Subcutaneous adipose tissue (tissue), 4 donors: ENCODE data around the gene MBD3. TPM values are rescaled to one million over a fixed set of nuclear protein-coding genes. Genes with fewer than 3 reads are reported as not detected.

Source experiments
- total RNA-seq, 4 donors: library from RNA; depleted of rRNA; stranded (reverse); fragments of >200 nt; gene quantifications; one replicate each; pipeline ENCODE4 v1.1.0, GENCODE V29; 2016
- TF ChIP-seq, protein P1 (sequence below): fragments of 450-650 bp; IDR thresholded peaks from one replicate; pipeline ENCODE4 v1.5.1; 2016; ENCODE audit warnings: low read depth, mild to moderate bottlenecking, control low read depth, antibody characterized with exemption, moderate library complexity

Gene MBD3
- total RNA-seq, 4 donors from 2014 or later: 31.0 to 83.6 (median 35.5) TPM

DNA sequence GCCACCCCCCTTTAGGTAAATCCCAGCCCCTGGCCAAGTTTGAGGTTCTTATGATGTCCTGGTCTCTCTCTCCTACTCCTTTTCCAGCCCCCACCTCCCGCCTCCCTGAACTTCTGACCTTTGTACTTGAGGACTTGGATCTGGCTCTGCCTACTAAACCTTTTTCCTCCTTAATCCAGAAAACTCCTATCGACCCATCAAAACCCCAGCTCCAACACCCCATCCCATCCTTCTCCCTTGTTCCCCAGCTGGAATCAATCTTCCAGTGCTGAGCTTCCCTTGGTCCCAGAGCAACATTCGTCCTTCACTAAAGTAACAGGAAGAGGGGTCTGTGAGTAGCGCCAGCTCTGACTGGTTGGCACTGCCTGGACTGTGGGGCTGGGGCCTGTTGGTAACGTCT, 29.9 kb upstream of the MBD3 start:
- TF ChIP-seq, protein P1, sequence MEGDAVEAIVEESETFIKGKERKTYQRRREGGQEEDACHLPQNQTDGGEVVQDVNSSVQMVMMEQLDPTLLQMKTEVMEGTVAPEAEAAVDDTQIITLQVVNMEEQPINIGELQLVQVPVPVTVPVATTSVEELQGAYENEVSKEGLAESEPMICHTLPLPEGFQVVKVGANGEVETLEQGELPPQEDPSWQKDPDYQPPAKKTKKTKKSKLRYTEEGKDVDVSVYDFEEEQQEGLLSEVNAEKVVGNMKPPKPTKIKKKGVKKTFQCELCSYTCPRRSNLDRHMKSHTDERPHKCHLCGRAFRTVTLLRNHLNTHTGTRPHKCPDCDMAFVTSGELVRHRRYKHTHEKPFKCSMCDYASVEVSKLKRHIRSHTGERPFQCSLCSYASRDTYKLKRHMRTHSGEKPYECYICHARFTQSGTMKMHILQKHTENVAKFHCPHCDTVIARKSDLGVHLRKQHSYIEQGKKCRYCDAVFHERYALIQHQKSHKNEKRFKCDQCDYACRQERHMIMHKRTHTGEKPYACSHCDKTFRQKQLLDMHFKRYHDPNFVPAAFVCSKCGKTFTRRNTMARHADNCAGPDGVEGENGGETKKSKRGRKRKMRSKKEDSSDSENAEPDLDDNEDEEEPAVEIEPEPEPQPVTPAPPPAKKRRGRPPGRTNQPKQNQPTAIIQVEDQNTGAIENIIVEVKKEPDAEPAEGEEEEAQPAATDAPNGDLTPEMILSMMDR: no peak

DNA sequence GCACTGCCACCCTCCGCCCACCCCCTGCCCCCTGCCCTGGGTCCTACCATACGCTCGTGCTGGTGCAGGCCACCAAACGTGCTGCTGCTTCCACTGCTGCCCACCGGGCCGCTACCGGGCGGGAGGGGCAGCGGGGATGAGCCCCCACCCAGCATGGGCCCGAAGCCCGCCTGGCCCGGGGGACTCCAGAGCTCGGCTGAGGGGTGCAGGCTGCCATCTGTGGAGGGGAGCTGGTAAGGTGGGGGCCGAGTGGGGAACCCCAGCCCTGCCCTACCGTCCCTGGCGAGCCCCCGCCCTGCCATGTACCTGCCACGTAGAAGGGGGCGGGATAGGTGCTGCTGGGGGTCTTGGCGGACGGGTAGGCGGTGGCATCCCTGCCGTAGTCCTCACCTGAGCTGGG, 29.3 kb upstream of the MBD3 start:
- TF ChIP-seq, protein P1: no peak

DNA sequence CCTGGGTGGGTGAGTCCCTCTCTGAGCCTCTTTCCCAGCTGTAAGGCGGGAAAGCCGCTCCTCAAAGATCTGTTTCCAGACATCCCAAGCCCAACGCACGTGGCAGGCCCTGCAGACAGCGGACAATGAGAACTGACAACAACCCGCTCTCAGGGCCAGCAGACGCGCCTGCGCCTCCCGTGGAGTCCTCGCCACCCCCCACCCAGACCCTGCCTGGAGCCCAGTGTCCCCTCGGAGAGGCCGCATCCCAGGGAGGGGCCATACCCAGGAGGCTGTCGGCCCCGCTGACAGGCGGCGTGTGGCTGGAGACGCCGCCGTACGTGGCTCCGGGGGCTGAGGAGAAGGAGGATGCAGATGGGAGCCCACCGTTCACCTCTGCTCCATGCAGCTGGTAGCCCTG, 28.9 kb upstream of the MBD3 start:
- TF ChIP-seq, protein P1: no peak

DNA sequence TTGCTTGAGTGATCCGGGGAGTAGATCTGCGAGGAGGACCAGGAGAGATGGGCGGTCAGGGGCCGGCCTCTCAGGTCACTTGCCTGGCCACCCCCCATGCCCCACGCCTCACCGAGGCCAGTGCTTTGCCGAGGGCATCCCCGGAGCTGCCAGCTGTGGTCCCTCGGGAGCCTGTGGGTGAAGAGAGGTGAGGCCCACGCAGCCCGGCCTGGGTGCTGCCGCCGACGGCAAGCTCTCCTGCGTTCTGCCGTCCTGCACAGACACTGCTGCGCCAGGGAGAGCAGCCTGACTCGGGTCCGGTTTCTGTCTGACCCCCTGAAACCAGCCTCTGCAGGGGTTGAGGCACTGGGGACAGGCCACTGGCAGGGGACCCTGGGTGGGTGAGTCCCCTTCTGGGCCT, 28.4 kb upstream of the MBD3 start:
- TF ChIP-seq, protein P1: no peak

DNA sequence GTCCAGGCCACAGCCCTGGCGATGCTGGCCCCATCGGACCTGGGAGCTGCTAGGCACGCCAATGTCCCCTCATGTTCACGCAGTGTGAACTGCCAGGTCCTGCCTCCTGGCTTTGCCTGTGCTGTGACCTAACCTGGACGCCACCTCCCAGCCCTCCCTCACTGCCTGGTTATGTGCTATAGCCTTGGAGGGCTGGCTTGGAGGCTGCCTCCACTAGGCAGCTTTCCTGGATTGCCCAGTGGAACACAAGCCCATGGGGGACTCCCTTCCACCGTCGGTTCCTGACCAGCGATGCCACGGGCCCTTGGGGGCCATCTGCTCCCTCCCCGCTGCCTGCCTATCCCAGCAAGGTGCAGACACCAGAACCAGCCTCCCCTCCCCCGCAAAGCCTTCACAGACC, 27.8 kb upstream of the MBD3 start:
- TF ChIP-seq, protein P1: no peak

DNA sequence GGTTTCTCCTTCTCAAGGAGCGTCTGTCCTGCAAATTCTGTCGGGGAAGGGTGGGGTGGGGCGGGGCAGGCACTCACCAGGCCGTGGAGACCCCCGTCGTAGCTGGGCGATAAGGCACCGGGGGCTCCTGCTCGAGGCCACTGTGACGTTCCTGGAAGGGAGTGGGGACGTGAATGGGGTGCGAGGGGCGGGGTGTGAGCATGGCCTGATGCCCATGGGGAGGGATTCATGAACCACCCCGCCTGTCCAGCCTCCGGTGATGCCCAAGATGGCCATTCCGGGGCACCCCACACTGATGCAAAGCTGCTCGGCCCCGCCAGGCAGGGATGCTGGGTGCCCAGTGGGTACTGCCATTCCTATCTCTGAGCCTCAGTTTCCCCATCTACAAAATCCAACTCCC, 27.0 kb upstream of the MBD3 start:
- TF ChIP-seq, protein P1: no peak

DNA sequence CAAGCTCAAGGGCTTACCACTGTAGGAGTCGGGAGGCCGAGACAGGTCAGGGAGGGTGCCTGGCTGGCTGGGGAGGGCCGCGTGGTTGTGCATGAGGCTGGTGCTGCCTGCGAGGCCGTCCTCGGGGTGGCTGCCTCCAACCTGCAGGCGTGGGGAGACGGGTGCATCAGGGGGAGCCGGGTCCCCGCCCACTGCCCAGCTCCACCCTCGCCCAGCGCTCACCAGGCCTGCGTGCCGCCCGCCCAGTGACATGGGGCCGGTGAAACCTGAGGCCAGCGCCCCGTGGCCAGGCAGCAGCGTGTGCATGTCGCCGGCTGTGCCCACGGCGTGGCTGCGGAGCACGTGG, 26.4 kb upstream of the MBD3 start:
- TF ChIP-seq, protein P1: no peak
